ENCODE measurements around the gene KRT20. TPM values are rescaled to one million over a fixed set of nuclear protein-coding genes. Genes with fewer than 3 reads are reported as not detected.

The KRT20 gene
- total RNA-seq, 2 experiments from 2014 or later = not detected

DNA sequence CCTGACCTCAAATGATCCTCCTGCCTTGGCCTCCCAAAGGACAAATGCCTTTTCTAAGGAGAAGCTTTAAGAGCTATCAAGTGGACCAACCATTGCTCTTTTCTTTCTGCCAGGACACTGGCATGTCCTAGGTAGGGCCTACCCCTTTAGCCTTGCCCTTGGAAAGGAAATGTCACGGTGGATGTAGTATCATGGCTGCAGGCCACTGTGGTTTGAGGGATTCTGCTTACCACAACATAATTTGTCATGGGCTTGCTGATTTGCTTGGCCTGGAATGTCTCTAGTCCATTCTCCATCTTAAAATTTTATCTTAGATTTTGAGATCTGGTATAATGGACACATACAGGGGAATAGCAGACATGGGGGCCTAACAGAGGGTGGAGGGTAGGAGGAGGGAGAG is 6.0 kb downstream of the KRT20 start:
- Mint-ChIP-seq H3K9me3 (no peaks in the 10 kb centered on the region), H3K27me3 (peaks cover 10% of the 10 kb centered on the region), H3K4me1 (ENCODE audit: low read depth) (no peaks in the 10 kb centered on the region), H3K4me3 (no peak overlapping the region), H3K27ac (no peak overlapping the region), H3K36me3 (ENCODE audit: low read depth) (no peaks in the 10 kb centered on the region)
- intact Hi-C loops (cut with micrococcal nuclease) = no loop called here
- DNase-seq = no peak
- CTCF ChIA-PET = no interaction called here
- POLR2A ChIA-PET = no interaction called here
- TF ChIP-seq, protein P1, sequence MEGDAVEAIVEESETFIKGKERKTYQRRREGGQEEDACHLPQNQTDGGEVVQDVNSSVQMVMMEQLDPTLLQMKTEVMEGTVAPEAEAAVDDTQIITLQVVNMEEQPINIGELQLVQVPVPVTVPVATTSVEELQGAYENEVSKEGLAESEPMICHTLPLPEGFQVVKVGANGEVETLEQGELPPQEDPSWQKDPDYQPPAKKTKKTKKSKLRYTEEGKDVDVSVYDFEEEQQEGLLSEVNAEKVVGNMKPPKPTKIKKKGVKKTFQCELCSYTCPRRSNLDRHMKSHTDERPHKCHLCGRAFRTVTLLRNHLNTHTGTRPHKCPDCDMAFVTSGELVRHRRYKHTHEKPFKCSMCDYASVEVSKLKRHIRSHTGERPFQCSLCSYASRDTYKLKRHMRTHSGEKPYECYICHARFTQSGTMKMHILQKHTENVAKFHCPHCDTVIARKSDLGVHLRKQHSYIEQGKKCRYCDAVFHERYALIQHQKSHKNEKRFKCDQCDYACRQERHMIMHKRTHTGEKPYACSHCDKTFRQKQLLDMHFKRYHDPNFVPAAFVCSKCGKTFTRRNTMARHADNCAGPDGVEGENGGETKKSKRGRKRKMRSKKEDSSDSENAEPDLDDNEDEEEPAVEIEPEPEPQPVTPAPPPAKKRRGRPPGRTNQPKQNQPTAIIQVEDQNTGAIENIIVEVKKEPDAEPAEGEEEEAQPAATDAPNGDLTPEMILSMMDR (IDR thresholded peaks at IDR 0.05) = no peak
- no peak for ATAC-seq

DNA sequence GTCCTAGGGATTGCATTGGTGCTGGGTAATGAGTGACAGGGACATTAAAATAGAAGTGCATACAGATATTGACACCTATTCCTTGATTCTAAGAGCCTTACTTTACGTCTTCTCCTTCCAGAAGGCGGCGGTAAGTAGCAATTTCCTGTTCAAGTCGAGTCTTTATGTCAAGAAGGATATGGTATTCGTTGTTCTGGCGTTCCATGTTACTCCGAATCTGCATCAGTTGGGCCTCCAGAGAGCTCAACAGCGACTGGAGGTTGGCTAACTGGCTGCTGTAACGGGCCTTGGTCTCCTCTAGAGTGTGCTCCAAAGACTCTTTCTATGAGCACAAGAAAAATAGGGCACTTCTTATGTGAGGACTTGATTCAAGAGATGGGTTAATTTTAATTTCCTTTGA is 7.0 kb downstream of the KRT20 start:
- CTCF ChIA-PET = interaction anchor here (0.9 kb wide), 1 partner anchor 10 kb away, joined by 3 read pairs; no protein-coding TSS in a partner anchor

DNA sequence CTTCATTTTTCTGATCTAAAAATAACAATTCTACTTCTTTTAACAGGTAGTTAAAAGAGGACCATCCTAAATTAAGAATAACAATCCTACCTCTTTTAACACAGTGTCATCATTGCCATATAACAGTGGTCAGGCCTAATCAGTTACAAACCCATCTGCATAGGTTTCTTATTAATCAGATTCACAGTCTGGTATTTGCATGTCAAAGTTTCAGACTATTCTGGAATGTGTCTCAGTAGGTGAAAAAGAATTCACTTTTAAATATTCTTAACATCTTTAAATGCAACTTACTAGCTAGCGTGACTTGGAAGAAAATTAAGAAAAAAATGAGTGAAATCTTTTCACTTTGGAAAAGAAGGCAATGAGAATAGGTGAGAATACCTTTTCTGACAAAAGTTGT is 11.2 kb downstream of the KRT20 start:
- H3K9me3 Mint-ChIP-seq = no peaks in the 10 kb centered on the region
- CTCF ChIA-PET = interaction anchor here (0.8 to 1.5 kb wide), 5 partner anchors 10 to 71 kb away, joined by 3 to 5 read pairs (median 3); no protein-coding TSS in a partner anchor
- DNase-seq (no peak), ATAC-seq (no peak)
- POLR2A ChIA-PET = interaction anchor here (0.6 kb wide), 2 partner anchors 15 to 566 kb away, joined by 3 to 4 read pairs; no protein-coding TSS in a partner anchor
- no peak overlapping the region for H3K4me3 Mint-ChIP-seq
- H3K4me1 Mint-ChIP-seq (ENCODE audit: low read depth) = no peaks in the 10 kb centered on the region
- intact Hi-C loops (cut with micrococcal nuclease) = no loop called here
- H3K27ac Mint-ChIP-seq = no peak overlapping the region
- no peaks in the 10 kb centered on the region for H3K36me3 Mint-ChIP-seq (ENCODE audit: low read depth)
- peaks cover 20% of the 10 kb centered on the region for H3K27me3 Mint-ChIP-seq
- TF ChIP-seq, protein P1 (IDR thresholded peaks at IDR 0.05) = no peak

More for the DNA sequence above, 7.0 kb downstream of the KRT20 start:
- TF ChIP-seq, protein P1 (IDR thresholded peaks at IDR 0.05) = no peak
- POLR2A ChIA-PET = no interaction called here
- DNase-seq (no peak), ATAC-seq (no peak)
- H3K27me3 Mint-ChIP-seq = peaks cover 5% of the 10 kb centered on the region
- H3K27ac Mint-ChIP-seq = no peak overlapping the region
- intact Hi-C loops (cut with micrococcal nuclease) = no loop called here
- no peaks in the 10 kb centered on the region for H3K9me3 Mint-ChIP-seq
- H3K4me1 Mint-ChIP-seq (ENCODE audit: low read depth) = no peaks in the 10 kb centered on the region
- no peaks in the 10 kb centered on the region for H3K36me3 Mint-ChIP-seq (ENCODE audit: low read depth)
- no peak overlapping the region for H3K4me3 Mint-ChIP-seq

DNA sequence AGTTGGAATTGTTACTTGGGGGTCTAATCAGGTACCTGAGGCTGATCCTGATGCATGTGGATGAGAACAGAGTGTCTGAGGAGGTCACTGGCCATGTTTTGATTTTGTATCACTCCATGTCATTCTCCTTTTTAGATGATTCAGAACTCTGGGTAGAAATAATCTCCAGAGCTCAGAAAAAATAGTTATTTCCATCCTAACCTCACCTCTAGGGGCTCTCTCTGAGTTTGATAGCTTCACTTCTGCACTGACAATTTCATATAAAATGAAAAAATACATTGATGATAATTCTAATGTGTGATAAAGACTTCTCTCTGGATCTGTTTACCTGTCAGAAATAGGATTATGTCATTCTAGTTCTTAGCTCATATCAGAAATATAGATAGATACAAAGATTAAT is 11.8 kb downstream of the KRT20 start:
- Mint-ChIP-seq H3K4me1 (ENCODE audit: low read depth) (no peaks in the 10 kb centered on the region), H3K4me3 (no peak overlapping the region), H3K36me3 (ENCODE audit: low read depth) (no peaks in the 10 kb centered on the region), H3K9me3 (no peaks in the 10 kb centered on the region), H3K27ac (no peak overlapping the region), H3K27me3 (peaks cover 20% of the 10 kb centered on the region)
- ChIA-PET POLR2A (no interaction called here), CTCF (interaction anchor here (0.8 to 1.5 kb wide), 4 partner anchors 10 to 70 kb away, joined by 3 to 5 read pairs (median 3); no protein-coding TSS in a partner anchor)
- DNase-seq = no peak
- intact Hi-C loops (cut with micrococcal nuclease) = no loop called here
- TF ChIP-seq, protein P1 (IDR thresholded peaks at IDR 0.05) = no peak
- no peak for ATAC-seq

DNA sequence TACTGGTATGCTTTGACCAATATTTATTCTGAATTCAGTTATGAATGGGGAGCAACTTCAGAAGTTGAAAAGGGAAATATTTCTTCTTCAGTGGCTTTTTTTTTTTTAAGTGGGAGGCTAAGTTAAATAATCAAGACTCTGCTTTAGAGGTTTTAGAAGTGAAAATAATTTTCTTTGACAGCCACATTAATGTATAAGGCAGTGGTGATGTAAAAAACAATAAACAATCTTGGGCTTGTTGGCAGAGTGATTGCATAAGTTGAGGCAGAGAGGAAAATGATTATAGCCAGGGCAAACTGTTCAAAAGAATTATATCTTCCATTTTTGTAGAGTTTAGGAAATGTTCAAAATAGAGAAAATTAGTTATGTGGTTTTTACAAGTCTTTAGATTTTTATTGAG is 12.6 kb downstream of the KRT20 start:
- Mint-ChIP-seq H3K27ac (no peak overlapping the region), H3K27me3 (peaks cover 20% of the 10 kb centered on the region), H3K4me1 (ENCODE audit: low read depth) (no peaks in the 10 kb centered on the region), H3K9me3 (no peaks in the 10 kb centered on the region), H3K36me3 (ENCODE audit: low read depth) (no peaks in the 10 kb centered on the region), H3K4me3 (no peak overlapping the region)
- ChIA-PET CTCF (no interaction called here), POLR2A (no interaction called here)
- intact Hi-C loops (cut with micrococcal nuclease) = no loop called here
- ATAC-seq = no peak
- TF ChIP-seq, protein P1 (IDR thresholded peaks at IDR 0.05) = no peak
- DNase-seq = no peak

Measured in activated CD8-positive, alpha-beta T cell treated with anti-CD3 and anti-CD28 coated beads for 36 hours (primary cell).